ENCODE measurements around the gene C2CD3. TPM values are rescaled to one million over a fixed set of nuclear protein-coding genes. Genes with fewer than 3 reads are reported as not detected.

Gene C2CD3
- total RNA-seq, 1 donor from 2014 or later = 33.1 TPM

DNA sequence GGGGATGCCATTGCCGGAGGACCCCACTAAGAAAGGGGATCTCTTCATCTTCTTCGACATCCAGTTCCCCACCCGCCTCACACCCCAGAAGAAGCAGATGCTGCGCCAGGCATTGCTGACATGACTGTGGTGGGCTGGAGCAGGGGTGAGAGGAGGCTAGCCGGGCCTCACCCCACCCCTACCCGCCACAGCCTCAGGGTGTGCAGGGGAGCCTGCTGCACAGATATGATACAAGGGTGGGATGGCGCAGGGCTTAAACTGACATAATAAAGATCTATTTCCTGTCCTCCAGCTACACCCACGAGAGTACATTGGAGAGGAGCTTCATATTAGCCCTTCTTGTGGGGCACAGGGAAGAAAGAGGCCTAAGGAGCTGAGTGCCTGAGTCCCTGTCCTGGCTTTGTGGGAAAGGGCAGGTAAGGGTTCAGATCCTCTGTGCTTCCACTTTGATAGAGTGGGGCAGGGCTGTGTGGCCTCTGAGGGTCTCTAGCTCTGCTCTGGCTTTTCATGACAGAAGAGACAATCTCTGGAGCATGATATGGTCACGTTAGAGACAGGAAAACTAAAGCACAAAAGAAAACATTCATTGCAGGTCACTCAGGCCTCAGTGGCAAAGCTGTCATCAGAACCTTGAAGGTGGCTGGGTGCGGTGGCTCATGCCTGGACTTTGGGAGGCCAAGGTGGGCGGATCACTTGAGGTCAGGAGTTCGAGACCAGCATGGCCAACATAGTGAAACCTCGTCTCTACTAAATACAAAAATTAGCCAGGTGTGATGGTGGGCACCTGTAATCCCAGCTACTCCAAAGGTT lies 200.6 kb downstream of the C2CD3 start:
- Mint-ChIP-seq H3K27me3 (ENCODE audit: low read depth) (no peaks in the 10 kb centered on the region), H3K4me3 (ENCODE audit: low read depth) (no peak overlapping the region), H3K27ac (peak overlapping the region; percentile 65), H3K9me3 (no peaks in the 10 kb centered on the region), H3K4me1 (ENCODE audit: low read depth) (peaks cover 53% of the 10 kb centered on the region), H3K36me3 (ENCODE audit: low read depth) (peaks cover 26% of the 10 kb centered on the region)
- intact Hi-C loops (cut with micrococcal nuclease) = loop anchor here (10.0 kb wide), 1 partner anchor 265 kb away; no protein-coding TSS in a partner anchor
- DNase-seq (ENCODE audit: low spot score) = no peak

- intact Hi-C loops (cut with micrococcal nuclease) = loop anchor here (10.0 kb wide), 1 partner anchor 266 kb away; no protein-coding TSS in a partner anchor
- peaks cover 15% of the 10 kb centered on the region for H3K36me3 Mint-ChIP-seq (ENCODE audit: low read depth)
- no peak overlapping the region for H3K4me3 Mint-ChIP-seq (ENCODE audit: low read depth)
- H3K27ac Mint-ChIP-seq = peak overlapping the region; percentile 7
- H3K9me3 Mint-ChIP-seq = no peaks in the 10 kb centered on the region
- peaks cover 48% of the 10 kb centered on the region for H3K4me1 Mint-ChIP-seq (ENCODE audit: low read depth)
- H3K27me3 Mint-ChIP-seq (ENCODE audit: low read depth) = no peaks in the 10 kb centered on the region
- DNase-seq (ENCODE audit: low spot score) = no peak
These were observed 201.7 kb downstream of the C2CD3 start for GRCh38 chr11:73969091-73969490.

DNA sequence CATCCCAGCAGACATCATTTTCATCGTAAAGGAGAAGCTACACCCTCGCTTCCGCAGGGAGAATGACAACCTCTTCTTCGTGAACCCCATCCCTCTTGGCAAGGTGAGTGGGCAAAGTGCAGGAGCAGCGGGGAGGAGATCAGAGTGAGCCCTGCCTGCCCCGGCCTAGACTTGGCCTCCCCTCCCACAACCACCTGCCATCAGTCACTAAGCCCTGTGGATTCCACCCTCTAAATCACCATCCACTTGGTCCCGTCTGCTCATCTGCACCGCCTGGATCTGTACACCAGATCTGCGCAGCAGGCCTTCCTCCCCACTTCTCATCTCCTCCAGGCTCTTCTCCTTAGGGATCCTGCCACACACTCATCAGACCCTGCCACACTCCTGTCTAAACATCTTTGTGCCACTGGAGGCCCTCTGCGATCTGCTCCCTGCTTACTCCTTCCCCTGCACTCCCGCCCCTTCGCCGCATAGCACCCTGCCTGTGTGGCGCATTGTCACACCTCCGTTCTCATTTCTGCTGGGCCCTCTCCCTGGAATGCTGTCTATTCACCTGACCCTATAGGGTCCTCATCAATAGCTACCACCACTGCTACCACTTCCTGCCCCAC lies 202.3 kb downstream of the C2CD3 start:
- Mint-ChIP-seq H3K27ac (peak overlapping the region; percentile 7), H3K36me3 (ENCODE audit: low read depth) (peaks cover 10% of the 10 kb centered on the region), H3K4me1 (ENCODE audit: low read depth) (peaks cover 45% of the 10 kb centered on the region), H3K4me3 (ENCODE audit: low read depth) (no peak overlapping the region), H3K9me3 (no peaks in the 10 kb centered on the region), H3K27me3 (ENCODE audit: low read depth) (no peaks in the 10 kb centered on the region)
- intact Hi-C loops (cut with micrococcal nuclease) = loop anchor here (10.0 kb wide), 1 partner anchor 266 kb away; no protein-coding TSS in a partner anchor
- DNase-seq (ENCODE audit: low spot score) = no peak

DNA sequence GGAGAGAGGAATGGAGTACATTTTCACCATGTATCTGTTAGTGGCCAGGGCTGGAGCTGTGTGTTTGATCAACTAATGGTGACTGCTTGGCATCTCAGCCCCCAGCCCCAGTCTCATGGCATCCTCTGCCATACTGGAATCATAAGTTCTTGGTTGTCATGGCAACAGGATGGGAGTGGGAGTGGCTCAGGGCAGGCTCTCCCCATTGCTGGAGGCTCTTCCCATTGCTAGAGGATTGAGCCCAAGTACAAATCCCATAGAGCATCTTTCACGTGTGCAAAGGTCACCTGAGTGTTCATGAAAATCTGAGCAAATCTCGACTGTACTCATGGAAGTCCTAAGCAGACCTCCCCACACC lies 205.1 kb downstream of the C2CD3 start:
- H3K36me3 Mint-ChIP-seq (ENCODE audit: low read depth) = no peaks in the 10 kb centered on the region
- peaks cover 29% of the 10 kb centered on the region for H3K4me1 Mint-ChIP-seq (ENCODE audit: low read depth)
- H3K27ac Mint-ChIP-seq = no peak overlapping the region
- H3K27me3 Mint-ChIP-seq (ENCODE audit: low read depth) = no peaks in the 10 kb centered on the region
- no peaks in the 10 kb centered on the region for H3K9me3 Mint-ChIP-seq
- intact Hi-C loops (cut with micrococcal nuclease) = loop anchor here (10.0 kb wide), 1 partner anchor 269 kb away; no protein-coding TSS in a partner anchor
- no peak for DNase-seq (ENCODE audit: low spot score)
- H3K4me3 Mint-ChIP-seq (ENCODE audit: low read depth) = no peak overlapping the region

DNA sequence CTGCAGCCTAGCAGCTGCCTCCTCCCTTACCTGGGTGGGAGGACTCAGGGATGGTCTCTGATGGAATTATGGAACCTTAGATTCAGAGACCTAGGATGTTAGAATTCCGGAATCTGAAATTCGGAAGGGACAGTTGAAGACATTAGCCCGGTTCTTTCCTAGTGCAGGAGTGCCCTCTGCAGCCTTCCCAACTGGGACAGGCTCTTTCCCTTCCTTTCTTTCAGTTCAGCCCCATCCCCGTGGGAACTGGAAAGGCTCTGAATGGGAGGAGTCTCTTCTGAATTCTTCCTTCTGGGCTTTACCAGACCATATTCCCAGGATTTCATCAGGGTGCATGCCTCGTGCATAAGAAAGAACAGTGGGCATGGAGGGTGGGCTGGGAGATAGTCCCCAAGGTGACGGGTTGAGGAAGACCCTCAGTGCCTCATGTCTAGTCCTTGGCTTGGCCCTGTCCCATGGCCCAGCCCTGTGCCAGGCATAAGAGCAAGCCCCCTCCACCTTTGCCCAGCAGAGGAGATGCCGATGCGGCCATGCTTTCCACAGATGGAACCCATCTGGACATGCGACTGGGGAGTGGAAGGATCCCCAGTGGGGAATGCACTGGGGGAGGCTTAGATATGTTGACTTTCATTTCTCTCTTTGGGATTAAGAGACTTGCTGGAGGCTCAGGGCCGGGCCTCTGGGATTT lies 205.6 kb downstream of the C2CD3 start:
- intact Hi-C loops (cut with micrococcal nuclease) = loop anchor here (10.0 kb wide), 1 partner anchor 270 kb away; no protein-coding TSS in a partner anchor
- H3K9me3 Mint-ChIP-seq = no peaks in the 10 kb centered on the region
- H3K36me3 Mint-ChIP-seq (ENCODE audit: low read depth) = no peaks in the 10 kb centered on the region
- no peak overlapping the region for H3K27ac Mint-ChIP-seq
- peak overlapping the region; percentile 57 for H3K4me3 Mint-ChIP-seq (ENCODE audit: low read depth)
- no peaks in the 10 kb centered on the region for H3K27me3 Mint-ChIP-seq (ENCODE audit: low read depth)
- peaks cover 27% of the 10 kb centered on the region for H3K4me1 Mint-ChIP-seq (ENCODE audit: low read depth)
- DNase-seq (ENCODE audit: low spot score) = no peak

GRCh38 chr11:73963861-73964260 lies 206.9 kb downstream of the C2CD3 start:
- intact Hi-C loops (cut with micrococcal nuclease) = loop anchor here (1.0 to 10.0 kb wide), 4 partner anchors 126 to 357 kb away; no protein-coding TSS in a partner anchor
- DNase-seq (ENCODE audit: low spot score) = no peak
- H3K4me1 Mint-ChIP-seq (ENCODE audit: low read depth) = peaks cover 15% of the 10 kb centered on the region
- H3K27me3 Mint-ChIP-seq (ENCODE audit: low read depth) = no peaks in the 10 kb centered on the region
- H3K36me3 Mint-ChIP-seq (ENCODE audit: low read depth) = no peaks in the 10 kb centered on the region
- H3K9me3 Mint-ChIP-seq = no peaks in the 10 kb centered on the region
- no peak overlapping the region for H3K27ac Mint-ChIP-seq
- no peak overlapping the region for H3K4me3 Mint-ChIP-seq (ENCODE audit: low read depth)

Other genes with a start within 250 kb of the C2CD3 start
- gene DNAJB13, start 220.0 kb downstream of the C2CD3 start, total RNA-seq = 0.44 and 0.52 TPM in 2 replicates
- gene UCP2, start 188.2 kb downstream of the C2CD3 start, total RNA-seq = 429 and 437 TPM in 2 replicates
- gene UCP3, start 161.9 kb downstream of the C2CD3 start, total RNA-seq = 2.0 and 2.6 TPM in 2 replicates
- gene PPME1, start 287 bp upstream of the C2CD3 start, total RNA-seq = 67.1 and 67.5 TPM in 2 replicates
- not detected in 2 replicates for gene P4HA3, start 140.6 kb upstream of the C2CD3 start, total RNA-seq
- gene PGM2L1, start 227.4 kb upstream of the C2CD3 start, total RNA-seq = 17.1 and 18.2 TPM in 2 replicates